GM23338 (cell line): ENCODE data around the gene NPY. TPM values are rescaled to one million over a fixed set of nuclear protein-coding genes. Genes with fewer than 3 reads are reported as not detected.
A peak's percentile ranks its signal among the peaks of the same experiment; 100 is the strongest.

Experiments
- ATAC-seq: fragments of 200-7000 bp; cut with Tn5 transposase; 3 replicates; pipeline ENCODE4 v1.9.1; 2020
- DNase-seq: peaks from one replicate; pipeline ENCODE4 v3.0.0-alpha.2; 2015; ENCODE audit warnings: low spot score
- H2AFZ ChIP-seq: fragments of 200-600 bp; sonication (generic); 2 replicates; pipeline ENCODE4 v1.8.0; 2016; ENCODE audit warnings: antibody characterized with exemption, mild to moderate bottlenecking, moderate library complexity
- H3F3A ChIP-seq: fragments of 200-600 bp; sonication (generic); replicated peaks from 2 replicates; pipeline ENCODE4 v1.8.0; 2017; ENCODE audit warnings: antibody characterized with exemption, mixed run types, low read depth
- H3K27ac ChIP-seq: fragments of 200-600 bp; sonication (generic); 2 replicates; pipeline ENCODE4 v1.6.1; 2016; ENCODE audit warnings: low read depth
- H3K27me3 ChIP-seq: fragments of 200-600 bp; sonication (generic); 2 replicates; pipeline ENCODE4 v1.8.0; 2016; ENCODE audit warnings: mild to moderate bottlenecking, mixed run types, moderate library complexity; ENCODE audit not compliant: insufficient read depth
- H3K36me3 ChIP-seq: fragments of 200-600 bp; sonication (generic); 2 replicates; pipeline ENCODE4 v1.8.0; 2016; ENCODE audit warnings: mild to moderate bottlenecking; ENCODE audit not compliant: insufficient read depth
- H3K4me1 ChIP-seq: fragments of 200-600 bp; sonication (generic); 2 replicates; pipeline ENCODE4 v1.8.0; 2016; ENCODE audit warnings: mild to moderate bottlenecking, moderate library complexity; ENCODE audit not compliant: insufficient read depth
- H3K4me2 ChIP-seq: fragments of 200-600 bp; sonication (generic); 2 replicates; pipeline ENCODE4 v1.7.1; 2017; ENCODE audit warnings: mixed run types
- H3K4me3 ChIP-seq: fragments of 200-600 bp; sonication (generic); 2 replicates; pipeline ENCODE4 v1.6.1; 2016; ENCODE audit warnings: mixed run types
- H3K79me2 ChIP-seq: fragments of 200-600 bp; sonication (generic); replicated peaks from 2 replicates; pipeline ENCODE4 v1.8.0; 2017; ENCODE audit warnings: mild to moderate bottlenecking; ENCODE audit not compliant: insufficient read depth
- H3K9me2 ChIP-seq: fragments of 200-600 bp; sonication (generic); 2 replicates; pipeline ENCODE4 v1.8.0; 2017; ENCODE audit not compliant: insufficient read depth
- H4K20me1 ChIP-seq: fragments of 200-600 bp; sonication (generic); replicated peaks from 2 replicates; pipeline ENCODE4 v1.8.0; 2017; ENCODE audit warnings: mild to moderate bottlenecking; ENCODE audit not compliant: insufficient read depth
- H3K27ac Mint-ChIP-seq: 2 replicates; pipeline ENCODE4 v1.8.0; 2020; ENCODE audit warnings: inconsistent platforms, mild to moderate bottlenecking, moderate library complexity, mixed read lengths
- H3K27me3 Mint-ChIP-seq: 3 replicates; pipeline ENCODE4 v1.8.0; 2022; ENCODE audit warnings: low read depth, mild to moderate bottlenecking, moderate library complexity, mixed read lengths, inconsistent platforms; ENCODE audit not compliant: insufficient read depth, poor library complexity
- H3K36me3 Mint-ChIP-seq: 3 replicates; pipeline ENCODE4 v1.8.0; 2021; ENCODE audit warnings: low read depth, mild to moderate bottlenecking, inconsistent platforms, moderate library complexity, mixed read lengths
- H3K4me1 Mint-ChIP-seq: 3 replicates; pipeline ENCODE4 v1.8.0; 2020; ENCODE audit warnings: mild to moderate bottlenecking, inconsistent platforms, mixed read lengths
- H3K4me3 Mint-ChIP-seq: 3 replicates; pipeline ENCODE4 v1.8.0; 2021; ENCODE audit warnings: moderate library complexity, mild to moderate bottlenecking, inconsistent platforms, mixed read lengths
- H3K9me3 Mint-ChIP-seq: 3 replicates; pipeline ENCODE4 v1.8.0; 2020; ENCODE audit warnings: moderate library complexity, mild to moderate bottlenecking, inconsistent platforms, mixed read lengths
- CTCF ChIP-seq, 2 experiments: fragments of 200-600 bp in 1 of 2; sonication (generic) in 1 of 2; conservative IDR thresholded peaks; 2 replicates each; pipeline versions ENCODE4 v1.5.1 to v1.6.1; 2016 to 2017; ENCODE audit warnings: antibody characterized with exemption in 2 of 2, low read depth in 2 of 2, mild to moderate bottlenecking in 2 of 2, moderate library complexity in 1 of 2
- EZH2 ChIP-seq: fragments of 200-600 bp; sonication (generic); IDR thresholded peaks from one replicate; pipeline ENCODE4 v1.8.0; 2017; ENCODE audit warnings: antibody characterized with exemption, mild to moderate bottlenecking, low read depth; ENCODE audit not compliant: unreplicated experiment
- EZH2phosphoT487 ChIP-seq: fragments of 200-600 bp; sonication (generic); IDR thresholded peaks from one replicate; pipeline ENCODE4 v1.8.1; 2018; ENCODE audit warnings: antibody characterized with exemption; ENCODE audit not compliant: unreplicated experiment
- NANOG ChIP-seq: IDR thresholded peaks from 2 replicates; pipeline ENCODE4 v1.6.1; 2016; ENCODE audit warnings: antibody characterized with exemption, borderline replicate concordance
- STAT1 ChIP-seq: IDR thresholded peaks from one replicate; pipeline ENCODE4 v1.6.1; 2016; ENCODE audit warnings: antibody characterized with exemption; ENCODE audit not compliant: unreplicated experiment
- ZNF114 ChIP-seq: fragments of 250-450 bp; sonication (Bioruptor Pico); IDR thresholded peaks from 2 replicates; pipeline ENCODE4 v1.5.0; 2020; ENCODE audit warnings: mild to moderate bottlenecking, moderate library complexity
- ZNF331 ChIP-seq: fragments of 250-450 bp; sonication (Bioruptor Pico); IDR thresholded peaks from 2 replicates; pipeline ENCODE4 v1.5.0; 2020; ENCODE audit warnings: low read depth, mild to moderate bottlenecking, moderate library complexity
- ZNF462 ChIP-seq: fragments of 250-450 bp; sonication (Bioruptor Pico); IDR thresholded peaks from 2 replicates; pipeline ENCODE4 v1.5.0; 2020; ENCODE audit warnings: mild to moderate bottlenecking, moderate library complexity
- polyA plus RNA-seq: library from polyadenylated mRNA; unstranded; fragments of >200 nt; fragmentation: Nextera tagmentation; extraction: Ambion mirVana; gene quantifications from 2 replicates; pipeline ENCODE4 v1.2.1, GENCODE V29; 2016
- total RNA-seq: library from RNA; depleted of rRNA; stranded (reverse); fragments of >200 nt; shearing (Covaris generic); gene quantifications from 2 replicates; pipeline ENCODE4 v1.2.3, GENCODE V29; 2014
- TF ChIP-seq, protein P1 (sequence below): IDR thresholded peaks from 2 replicates; pipeline ENCODE4 v1.6.1; 2016; ENCODE audit warnings: antibody characterized with exemption

NPY gene
- total and polyA plus RNA-seq, 2 experiments from 2014 or later, result 7.0 TPM; not detected in 1

DNA sequence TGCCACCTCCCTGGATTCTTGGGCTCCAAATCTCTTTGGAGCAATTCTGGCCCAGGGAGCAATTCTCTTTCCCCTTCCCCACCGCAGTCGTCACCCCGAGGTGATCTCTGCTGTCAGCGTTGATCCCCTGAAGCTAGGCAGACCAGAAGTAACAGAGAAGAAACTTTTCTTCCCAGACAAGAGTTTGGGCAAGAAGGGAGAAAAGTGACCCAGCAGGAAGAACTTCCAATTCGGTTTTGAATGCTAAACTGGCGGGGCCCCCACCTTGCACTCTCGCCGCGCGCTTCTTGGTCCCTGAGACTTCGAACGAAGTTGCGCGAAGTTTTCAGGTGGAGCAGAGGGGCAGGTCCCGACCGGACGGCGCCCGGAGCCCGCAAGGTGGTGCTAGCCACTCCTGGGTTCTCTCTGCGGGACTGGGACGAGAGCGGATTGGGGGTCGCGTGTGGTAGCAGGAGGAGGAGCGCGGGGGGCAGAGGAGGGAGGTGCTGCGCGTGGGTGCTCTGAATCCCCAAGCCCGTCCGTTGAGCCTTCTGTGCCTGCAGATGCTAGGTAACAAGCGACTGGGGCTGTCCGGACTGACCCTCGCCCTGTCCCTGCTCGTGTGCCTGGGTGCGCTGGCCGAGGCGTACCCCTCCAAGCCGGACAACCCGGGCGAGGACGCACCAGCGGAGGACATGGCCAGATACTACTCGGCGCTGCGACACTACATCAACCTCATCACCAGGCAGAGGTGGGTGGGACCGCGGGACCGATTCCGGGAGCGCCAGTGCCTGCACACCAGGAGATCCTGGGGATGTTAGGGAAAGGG is 913 bp downstream of the NPY start:
- Histone ChIP-seq H3F3A (0 out of 2 replicates have a peak, but pooled peaks cover 4% of the 10 kb centered on the region), H3K4me3 (peak overlapping the region; percentile 75), H3K27me3 (peaks cover 84% of the 10 kb centered on the region), H2AFZ (peak overlapping the region; percentile 94), H3K36me3 (no peaks in the 10 kb centered on the region), H3K27ac (no peak overlapping the region), H3K4me2 (peak overlapping the region; percentile 96), H4K20me1 (no peaks in the 10 kb centered on the region; the same call in 1 of the 2 replicates), H3K79me2 (no peaks in the 10 kb centered on the region), H3K9me2 (0 out of 2 replicates have a peak, but pooled peaks cover 5% of the 10 kb centered on the region), H3K4me1 (peaks cover 41% of the 10 kb centered on the region)
- no peak overlapping the region for H3K27ac Mint-ChIP-seq
- no peaks in the 10 kb centered on the region for H3K9me3 Mint-ChIP-seq
- peaks cover 31% of the 10 kb centered on the region for H3K4me1 Mint-ChIP-seq
- H3K4me3 Mint-ChIP-seq, result peak overlapping the region; percentile 80
- ATAC-seq (peak; percentile 79), DNase-seq (peak; percentile 90)
- H3K36me3 Mint-ChIP-seq, result no peaks in the 10 kb centered on the region
- H3K27me3 Mint-ChIP-seq, result peaks cover 42% of the 10 kb centered on the region
- no peak for TF ChIP-seq ZNF462 (CRISPR knock-in tag)
- no peak for TF ChIP-seq EZH2
- peak; percentile 5 for TF ChIP-seq EZH2phosphoT487
- TF ChIP-seq, protein P1, sequence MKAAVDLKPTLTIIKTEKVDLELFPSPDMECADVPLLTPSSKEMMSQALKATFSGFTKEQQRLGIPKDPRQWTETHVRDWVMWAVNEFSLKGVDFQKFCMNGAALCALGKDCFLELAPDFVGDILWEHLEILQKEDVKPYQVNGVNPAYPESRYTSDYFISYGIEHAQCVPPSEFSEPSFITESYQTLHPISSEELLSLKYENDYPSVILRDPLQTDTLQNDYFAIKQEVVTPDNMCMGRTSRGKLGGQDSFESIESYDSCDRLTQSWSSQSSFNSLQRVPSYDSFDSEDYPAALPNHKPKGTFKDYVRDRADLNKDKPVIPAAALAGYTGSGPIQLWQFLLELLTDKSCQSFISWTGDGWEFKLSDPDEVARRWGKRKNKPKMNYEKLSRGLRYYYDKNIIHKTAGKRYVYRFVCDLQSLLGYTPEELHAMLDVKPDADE, result no peak
- TF ChIP-seq CTCF (conservative IDR thresholded peaks at IDR 0.05; ENCODE audit: low read depth in 2 of 2), result peak; percentile 45 to 60
- TF ChIP-seq NANOG, result no peak
- no peak for TF ChIP-seq ZNF114 (CRISPR knock-in tag)
- no peak for TF ChIP-seq ZNF331
- no peak for TF ChIP-seq STAT1
